ENCODE results near the gene CNNM3.
"Not testable (repeated sequence)": the region's sequence is repeated elsewhere in the genome, so short reads cannot be mapped to it uniquely, and the experiment has no call there.

Gene CNNM3

DNA sequence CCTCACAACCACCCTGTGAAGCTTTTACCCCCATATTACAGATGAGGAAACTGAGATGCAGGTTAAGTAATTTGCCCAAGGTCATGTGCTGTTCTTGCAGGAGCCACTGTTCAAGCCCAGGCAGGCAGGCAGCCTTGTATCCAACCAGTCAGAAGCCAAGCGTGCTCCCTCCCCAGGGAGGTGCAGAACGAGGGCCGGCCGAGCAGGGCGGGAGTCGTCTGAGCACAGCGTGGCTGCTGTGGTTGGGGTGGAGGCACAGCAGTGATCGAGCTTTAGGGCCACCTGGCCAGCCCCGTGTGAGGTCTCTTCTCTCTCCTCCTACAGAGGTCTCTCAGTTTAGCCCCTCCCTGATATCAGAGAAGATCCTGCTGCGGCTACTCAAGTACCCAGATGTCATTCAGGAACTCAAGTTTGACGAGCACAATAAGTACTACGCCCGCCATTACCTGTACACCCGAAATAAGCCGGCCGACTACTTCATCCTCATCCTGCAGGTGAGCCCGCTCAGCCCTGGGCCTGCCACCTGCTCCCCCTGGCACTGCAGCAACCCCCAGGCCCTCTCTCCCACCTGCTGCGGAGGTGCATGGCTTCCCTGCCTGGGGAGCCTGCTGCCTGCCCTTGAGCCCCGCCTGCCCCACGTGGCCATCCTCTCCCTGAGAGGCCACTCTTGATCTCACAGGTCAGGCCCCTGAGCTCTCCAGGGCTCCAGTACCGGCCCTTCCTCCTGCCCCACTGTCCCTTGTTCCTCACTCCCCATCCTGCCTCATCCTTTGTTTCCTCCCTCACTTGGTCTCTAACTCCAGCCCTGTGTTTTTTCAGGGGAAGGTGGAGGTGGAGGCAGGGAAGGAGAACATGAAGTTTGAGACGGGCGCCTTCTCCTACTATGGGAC is 17.1 kb upstream of the CNNM3 start:
- H3K4me3 ChIP-seq (ENCODE audit: low read depth, low read length) = no peak overlapping the region

- no peak overlapping the region for H3K4me3 ChIP-seq (ENCODE audit: low read depth, low read length)
Observed at GRCh38 chr2:96799623-96799935, 16.5 kb upstream of the CNNM3 start.

- H3K4me3 ChIP-seq (ENCODE audit: low read depth, low read length) = no peak overlapping the region
Observed at GRCh38 chr2:96800061-96801004, 15.7 kb upstream of the CNNM3 start.

- no peak overlapping the region for H3K4me3 ChIP-seq (ENCODE audit: low read depth, low read length)
Observed at GRCh38 chr2:96801005-96801785, 14.9 kb upstream of the CNNM3 start.

DNA sequence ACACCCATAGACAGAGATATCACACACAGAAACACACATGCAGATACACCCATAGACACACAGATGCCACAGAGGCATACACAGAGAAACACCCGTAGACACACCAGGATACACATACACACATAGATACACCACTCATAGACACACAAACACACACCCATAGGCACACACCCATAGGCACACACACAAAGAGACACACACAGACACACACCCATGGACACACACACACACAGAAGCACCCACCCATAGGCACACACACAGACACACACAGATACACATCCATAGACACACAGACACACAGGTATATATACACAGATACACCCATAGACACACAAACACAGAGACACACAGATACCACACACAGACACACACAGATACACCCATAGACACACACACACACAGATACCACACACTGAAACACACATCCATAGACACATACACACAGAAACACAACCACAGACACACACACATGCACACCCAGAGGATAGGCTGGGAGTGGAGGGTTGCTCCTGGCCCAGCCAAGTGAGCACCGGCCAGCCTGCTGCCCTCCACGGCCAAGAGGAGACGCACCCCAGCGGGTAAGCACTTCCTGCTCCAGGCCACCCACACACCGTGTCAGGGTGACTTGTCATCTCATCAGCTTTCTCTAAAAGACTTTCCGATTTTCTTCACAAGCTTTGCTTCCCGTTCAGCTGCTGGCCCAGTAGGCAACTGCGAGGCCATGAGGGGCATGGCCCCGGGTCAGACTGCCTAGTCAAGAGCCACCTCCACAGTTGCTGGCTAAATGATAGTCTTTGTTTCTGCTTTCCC is 14.1 kb upstream of the CNNM3 start:
- H3K4me3 ChIP-seq (ENCODE audit: low read depth, low read length) = no peak overlapping the region

DNA sequence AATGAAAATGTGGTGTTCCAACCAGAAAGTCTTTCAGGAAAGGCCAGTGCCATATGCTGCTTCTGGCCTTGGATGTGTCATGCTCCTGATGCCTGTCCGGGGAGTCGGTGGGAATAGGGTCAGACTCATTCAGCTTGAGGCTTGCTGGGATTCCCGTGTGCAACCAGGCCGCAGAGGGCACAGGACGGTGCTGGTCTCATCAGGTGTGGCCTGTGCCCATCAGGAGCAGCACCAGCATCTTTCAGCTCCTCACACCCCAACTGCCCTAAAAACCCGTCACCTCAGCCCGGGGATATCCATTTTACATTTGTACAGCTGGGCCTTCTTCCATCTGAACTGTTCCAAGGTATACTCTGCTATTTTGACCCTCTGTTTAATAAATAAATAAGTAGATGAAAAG is 13.3 kb upstream of the CNNM3 start:
- H3K4me3 ChIP-seq (ENCODE audit: low read depth, low read length) = no peak overlapping the region

- no peak overlapping the region for H3K4me3 ChIP-seq (ENCODE audit: low read depth, low read length)
Observed at GRCh38 chr2:96804986-96805385, 11.1 kb upstream of the CNNM3 start.

DNA sequence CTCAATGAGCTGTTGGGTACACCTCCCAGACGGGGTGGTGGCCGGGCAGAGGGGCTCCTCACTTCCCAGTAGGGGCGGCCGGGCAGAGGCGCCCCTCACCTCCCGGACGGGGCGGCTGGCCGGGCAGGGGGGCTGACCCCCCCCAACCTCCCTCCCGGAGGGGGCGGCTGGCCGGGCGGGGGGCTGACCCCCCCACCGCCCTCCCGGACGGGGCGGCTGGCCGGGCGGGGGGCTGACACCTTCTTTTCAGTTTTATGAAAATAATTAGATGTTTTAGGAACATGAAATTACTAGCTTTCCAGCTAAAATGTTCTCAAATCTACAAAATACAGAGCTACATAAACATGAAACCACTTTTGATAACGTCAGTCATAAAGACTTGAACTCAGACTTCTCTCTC is 10.1 kb upstream of the CNNM3 start:
- H3K4me3 ChIP-seq (ENCODE audit: low read depth, low read length) = not testable (repeated sequence)

- no peak overlapping the region for H3K4me3 ChIP-seq (ENCODE audit: low read depth, low read length)
Observed at GRCh38 chr2:96806468-96807126, 9.5 kb upstream of the CNNM3 start.

DNA sequence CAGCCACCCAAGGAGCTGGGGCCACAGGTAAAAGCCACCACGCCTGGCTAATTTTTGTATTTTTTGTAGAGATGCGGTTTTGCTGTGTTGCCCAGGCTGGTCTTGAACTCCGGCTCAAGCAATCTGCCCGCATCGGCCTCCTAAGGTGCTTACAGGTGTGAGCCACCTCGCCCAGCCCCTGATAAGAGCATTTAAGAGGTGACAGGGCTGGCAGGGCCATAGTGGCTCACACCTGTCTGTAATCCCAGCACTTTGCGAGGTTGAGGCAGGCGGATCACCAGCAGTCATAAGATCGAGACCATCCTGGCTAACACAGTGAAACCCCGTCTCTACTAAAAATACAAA is 9.0 kb upstream of the CNNM3 start:
- H3K4me3 ChIP-seq (ENCODE audit: low read depth, low read length) = no peak overlapping the region

GRCh38 chr2:96808176-96808837 is 7.8 kb upstream of the CNNM3 start:
- H3K4me3 ChIP-seq (ENCODE audit: low read depth, low read length) = no peak overlapping the region

GRCh38 chr2:96809216-96809882 is 6.7 kb upstream of the CNNM3 start:
- no peak overlapping the region for H3K4me3 ChIP-seq (ENCODE audit: low read depth, low read length)

DNA sequence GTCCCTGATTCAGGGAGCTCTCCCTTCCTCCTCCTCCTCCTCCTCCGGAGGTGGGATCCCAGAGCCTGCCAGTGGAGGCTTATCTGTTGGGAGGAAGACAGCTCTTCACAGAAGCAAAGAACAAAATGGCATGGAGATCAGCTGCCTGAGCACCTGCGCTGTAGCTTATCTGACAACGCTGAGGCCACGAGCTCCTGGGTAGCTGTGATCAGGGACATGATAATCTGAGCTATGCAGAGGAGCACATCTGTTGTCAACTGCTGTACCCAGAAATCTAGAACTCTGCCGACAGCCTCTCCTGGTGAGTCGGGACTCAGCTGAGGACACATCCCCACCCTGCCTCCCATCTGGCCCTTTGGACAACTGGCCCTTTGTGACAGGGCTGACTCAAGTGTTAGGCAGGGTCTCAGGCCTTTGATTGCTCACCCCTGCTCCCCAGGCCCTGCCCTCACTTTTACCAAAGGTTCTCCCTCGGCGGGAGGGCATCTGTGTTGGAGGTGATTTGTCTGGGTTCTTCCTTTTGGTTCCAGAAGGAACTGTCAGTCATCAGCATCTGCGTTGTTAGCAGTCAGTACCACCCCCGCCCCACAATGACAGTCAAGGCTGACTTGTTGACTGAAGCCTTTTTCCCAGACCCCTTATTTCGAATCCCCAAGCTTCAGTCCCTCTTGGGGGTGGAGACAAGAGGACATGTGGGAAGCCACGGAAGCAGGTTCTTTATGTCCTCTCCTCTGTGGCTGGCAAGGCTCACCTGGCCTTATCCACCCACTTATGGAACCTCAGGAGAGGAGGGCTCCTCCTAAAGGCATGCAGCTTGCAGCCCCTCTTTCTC is 5.9 kb upstream of the CNNM3 start:
- H3K4me3 ChIP-seq (ENCODE audit: low read depth, low read length) = no peak overlapping the region

DNA sequence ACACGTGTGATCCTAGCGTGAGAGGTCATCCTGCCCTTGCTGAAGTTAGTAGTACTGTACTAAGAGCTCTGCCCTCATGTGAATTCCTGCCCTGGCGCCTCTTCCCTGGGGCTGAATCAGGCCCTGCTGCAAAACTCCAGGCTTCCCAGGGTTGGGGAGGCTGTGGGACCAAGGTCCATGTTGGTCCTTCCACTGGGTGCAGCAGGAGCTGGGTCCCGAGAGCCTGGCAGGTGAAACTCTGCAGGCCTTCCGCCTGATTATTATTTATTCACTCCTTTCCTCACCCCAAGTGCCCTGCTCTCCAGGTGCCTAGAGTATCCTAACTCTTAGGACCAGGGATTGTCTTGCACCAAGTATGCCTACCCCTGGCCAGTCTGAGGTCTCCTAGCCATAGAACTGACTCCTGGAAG is 5.3 kb upstream of the CNNM3 start:
- no peak overlapping the region for H3K4me3 ChIP-seq (ENCODE audit: low read depth, low read length)

DNA sequence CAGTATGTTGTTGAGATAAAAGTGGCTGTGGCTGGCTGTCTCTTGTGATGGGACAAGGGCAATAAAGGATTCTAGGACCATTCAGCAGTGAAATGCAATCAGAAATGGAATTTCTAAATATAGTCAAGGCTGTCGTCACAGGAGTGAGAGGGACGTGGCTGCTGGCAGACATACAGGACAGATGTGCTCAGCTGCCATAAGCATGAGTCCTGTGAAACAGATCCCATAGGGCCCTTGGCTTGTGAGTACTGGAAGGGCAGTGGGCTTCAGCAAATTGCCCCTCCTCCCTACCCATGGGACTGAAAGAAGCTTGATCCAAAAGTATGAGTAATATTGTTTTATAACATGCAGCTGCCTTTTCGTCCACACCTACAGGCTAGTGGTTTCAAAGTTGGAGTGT is 4.2 kb upstream of the CNNM3 start:
- no peak overlapping the region for H3K4me3 ChIP-seq (ENCODE audit: low read depth, low read length)

DNA sequence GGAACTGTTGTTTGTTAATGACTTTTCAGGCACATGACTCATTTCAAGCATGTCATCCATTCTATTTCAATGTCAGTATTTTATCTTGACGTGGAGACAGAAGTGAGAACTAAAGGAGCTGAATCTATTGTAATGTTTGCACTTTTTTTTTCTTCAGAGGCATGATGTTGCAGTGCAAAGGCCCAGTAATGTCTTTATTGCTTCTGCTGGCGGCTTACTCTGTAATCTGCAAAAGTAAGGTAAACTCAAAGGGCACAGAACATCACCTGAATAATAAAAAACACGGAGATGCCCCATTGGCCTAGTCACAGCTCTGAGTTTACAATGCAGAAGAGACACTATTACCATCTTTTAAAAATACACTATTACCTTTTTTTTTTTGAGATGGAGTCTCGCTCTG is 2.4 kb upstream of the CNNM3 start:
- no peak overlapping the region for H3K4me3 ChIP-seq (ENCODE audit: low read depth, low read length)

- H3K4me3 ChIP-seq (ENCODE audit: low read depth, low read length) = peak overlapping the region; percentile 49
Observed at GRCh38 chr2:96815326-96816126, 542 bp upstream of the CNNM3 start.
